ENCODE results near the gene ANKRD52.

The ANKRD52 gene

GRCh38 chr12:56236985-56237384, 21.2 kb downstream of the ANKRD52 start:
- no peak for DNase-seq

- no peak for DNase-seq
Observed at GRCh38 chr12:56236091-56236490, 22.1 kb downstream of the ANKRD52 start.

- no peak for DNase-seq
Observed at GRCh38 chr12:56234746-56235436, 23.3 kb downstream of the ANKRD52 start.

DNA sequence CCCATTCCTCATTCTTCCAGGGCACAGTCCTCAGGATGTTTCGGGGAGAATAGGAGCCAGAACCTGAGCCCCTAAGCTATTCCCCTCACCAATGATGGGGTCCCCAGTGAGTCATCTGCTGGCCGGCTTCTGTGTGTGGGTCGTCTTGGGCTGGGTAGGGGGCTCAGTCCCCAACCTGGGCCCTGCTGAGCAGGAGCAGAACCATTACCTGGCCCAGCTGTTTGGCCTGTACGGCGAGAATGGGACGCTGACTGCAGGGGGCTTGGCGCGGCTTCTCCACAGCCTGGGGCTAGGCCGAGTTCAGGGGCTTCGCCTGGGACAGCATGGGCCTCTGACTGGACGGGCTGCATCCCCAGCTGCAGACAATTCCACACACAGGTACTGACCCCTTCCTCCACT, 27.0 kb downstream of the ANKRD52 start:
- DNase-seq = no peak

GRCh38 chr12:56230432-56231183, 27.6 kb downstream of the ANKRD52 start:
- DNase-seq = no peak

GRCh38 chr12:56229916-56230431, 28.2 kb downstream of the ANKRD52 start, which contains the start of gene SLC39A5:
Gene SLC39A5 (plus strand): TSS chr12:56230051. CDS start chr12:56231275, 1,224 bp downstream.
- DNase-seq = no peak

DNA sequence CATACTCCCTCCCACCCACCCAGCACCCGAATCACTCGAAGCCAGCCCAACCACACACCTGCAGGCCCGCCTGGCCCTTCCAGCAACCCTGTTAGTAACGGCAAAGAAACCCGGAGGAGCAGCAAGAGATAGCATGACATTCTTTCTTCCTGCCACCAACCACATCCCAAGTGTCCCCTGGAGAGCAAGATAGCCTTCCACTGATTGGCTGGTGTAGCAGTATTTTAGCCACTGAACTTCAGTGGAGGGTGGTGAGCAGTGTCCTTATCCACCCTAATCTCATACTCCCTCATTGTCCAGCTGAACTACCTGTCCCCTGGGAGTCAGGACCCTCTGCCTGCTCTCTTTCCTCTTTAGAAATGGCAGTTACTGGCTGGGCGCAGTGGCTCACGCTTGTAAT, 29.1 kb downstream of the ANKRD52 start:
- DNase-seq = no peak

- DNase-seq = no peak
Observed at GRCh38 chr12:56224954-56225353, 33.2 kb downstream of the ANKRD52 start.

DNA sequence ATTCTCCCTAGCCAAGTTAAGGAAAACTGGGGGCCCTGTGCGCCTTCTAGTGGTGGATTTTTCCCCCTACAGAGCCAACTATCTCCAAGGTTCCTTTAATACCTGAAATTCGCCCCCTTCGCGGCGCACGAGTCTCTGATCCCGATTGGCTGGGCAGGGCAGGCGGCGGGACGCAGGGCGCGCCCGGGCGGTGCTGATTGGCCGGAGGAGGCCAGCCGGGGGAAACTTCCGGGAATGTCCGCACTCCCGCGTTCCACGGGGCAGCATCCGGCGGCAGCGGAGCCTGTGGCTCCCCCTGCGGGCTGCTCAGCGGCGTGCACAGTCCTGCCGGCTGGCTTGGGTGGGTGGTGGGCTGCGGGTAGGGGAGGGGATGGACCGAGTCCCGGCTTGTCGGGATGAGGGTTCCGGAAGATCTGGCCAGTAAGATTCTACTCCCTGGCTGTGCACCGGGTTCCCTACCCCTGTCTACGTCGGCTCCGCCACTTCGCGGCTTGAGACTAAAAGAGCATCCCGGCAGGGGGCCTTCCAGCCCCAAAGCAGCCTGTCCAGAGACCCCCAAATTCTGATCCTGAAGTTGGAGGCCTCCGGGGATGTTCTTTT, 34.0 kb downstream of the ANKRD52 start, which contains the start of gene NABP2:
NABP2 (plus strand) TSS at position 241 of the 600 bp plus-strand sequence. CDS start 515 bp downstream, outside the sequence.
- DNase-seq = peak; percentile 97

- no peak for DNase-seq
Observed at GRCh38 chr12:56223571-56224101, 34.5 kb downstream of the ANKRD52 start.

DNA sequence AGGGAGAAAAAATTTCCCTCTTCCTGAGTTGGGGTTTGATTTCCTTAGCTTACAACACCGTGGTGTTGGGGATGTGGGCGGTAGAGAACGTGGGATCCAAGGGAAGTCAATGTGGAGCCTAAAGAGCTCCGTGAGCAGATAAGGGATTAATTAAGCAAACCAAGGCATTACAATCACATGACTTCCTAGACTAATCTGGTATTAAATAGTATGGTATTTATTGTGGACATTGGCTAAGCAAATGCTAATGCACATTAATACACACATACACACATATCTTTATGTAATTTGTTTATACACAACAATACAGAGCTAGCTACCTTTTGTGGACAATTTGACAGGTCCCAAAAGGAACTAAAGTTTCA, 35.7 kb downstream of the ANKRD52 start:
- DNase-seq = no peak

DNA sequence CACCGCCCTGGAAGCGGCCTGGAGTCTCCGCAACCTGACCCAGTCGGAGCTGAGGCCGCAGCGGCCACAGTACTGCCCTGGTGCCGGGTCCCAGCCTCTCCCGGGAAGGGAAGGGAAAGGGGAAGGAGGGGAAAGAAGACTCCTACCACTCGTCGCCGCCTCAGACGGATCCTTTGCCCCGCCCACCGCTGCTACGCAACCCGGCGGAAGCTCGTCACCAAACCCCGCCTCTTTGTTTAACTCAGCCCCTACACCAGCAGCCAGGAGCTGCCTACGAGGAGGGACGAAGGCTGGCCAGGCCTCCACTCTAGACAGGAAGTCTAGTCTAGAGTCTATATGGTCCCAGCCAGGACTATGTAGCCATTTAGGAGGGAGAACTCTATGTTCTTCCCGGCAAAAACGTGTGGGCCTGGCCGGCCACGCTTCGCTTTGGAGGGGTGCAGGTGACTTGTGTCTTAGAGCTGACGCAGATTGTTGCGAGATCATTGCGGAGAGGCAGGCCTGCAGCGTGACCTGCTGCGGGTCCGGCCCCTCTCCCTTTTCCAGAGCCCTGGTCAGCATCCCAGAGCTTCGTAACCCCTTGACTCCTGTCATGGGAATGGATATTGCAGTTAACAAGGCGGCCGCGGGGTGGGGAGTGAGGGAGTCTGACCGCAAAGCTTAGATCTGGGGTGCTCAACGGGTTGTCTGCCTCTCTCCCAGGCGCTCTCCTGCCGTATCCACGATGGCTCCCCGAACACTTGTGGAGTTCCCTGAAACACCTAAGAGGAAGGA, 36.2 kb downstream of the ANKRD52 start, which contains the start of gene RNF41:
RNF41 (minus strand) TSS at position 166 of the 774 bp plus-strand sequence. CDS start 7,875 bp downstream, outside the sequence.
- DNase-seq = peak; percentile 95

DNA sequence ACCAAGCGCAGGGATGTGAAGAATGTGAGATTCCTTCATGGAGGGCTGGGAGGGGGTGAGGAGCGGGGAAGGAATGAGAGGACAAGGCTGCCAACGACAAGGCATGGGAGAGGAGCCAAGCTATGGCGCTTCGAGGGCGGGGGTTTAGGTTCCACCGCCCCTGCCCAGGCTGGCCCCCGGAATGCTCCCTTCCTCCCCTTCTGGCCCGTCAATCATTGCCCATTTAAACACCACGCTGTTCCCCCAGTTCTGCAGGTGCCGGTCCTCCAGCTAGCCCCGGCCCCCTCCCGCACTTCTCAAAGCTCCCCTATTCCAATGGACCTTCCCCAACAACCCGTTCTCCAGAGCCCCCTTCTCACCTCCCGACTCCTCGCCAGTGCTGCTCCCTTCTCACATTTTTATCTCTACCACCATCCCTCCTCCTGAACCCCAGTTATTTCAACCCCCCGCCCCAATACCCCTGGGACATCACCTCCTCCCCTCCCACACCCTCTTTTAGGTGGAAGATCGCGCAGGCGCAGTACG, 36.9 kb downstream of the ANKRD52 start:
- DNase-seq = no peak

GRCh38 chr12:56220611-56221231, 37.5 kb downstream of the ANKRD52 start:
- DNase-seq = no peak

- no peak for DNase-seq
Observed at GRCh38 chr12:56219840-56220239, 38.3 kb downstream of the ANKRD52 start.

DNA sequence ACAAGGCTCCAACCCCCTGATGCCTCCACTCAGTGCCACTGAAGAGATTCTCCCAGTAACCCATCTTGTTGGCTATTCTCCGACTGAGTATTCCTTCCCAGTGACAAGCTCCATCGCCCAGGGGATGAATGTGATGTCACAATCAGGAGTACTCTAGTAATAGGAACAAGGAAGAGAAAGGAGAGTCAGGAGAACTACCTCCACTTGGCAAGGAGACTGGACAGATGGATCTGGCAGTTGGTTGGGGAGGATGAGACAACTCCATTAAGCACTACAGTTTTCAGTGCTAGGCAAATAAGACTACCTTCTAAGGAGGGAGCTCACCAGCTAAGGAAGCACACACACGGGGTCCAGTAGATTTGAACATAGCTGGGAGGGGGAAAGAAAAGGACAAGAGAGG, 41.7 kb downstream of the ANKRD52 start:
- DNase-seq = no peak

DNA sequence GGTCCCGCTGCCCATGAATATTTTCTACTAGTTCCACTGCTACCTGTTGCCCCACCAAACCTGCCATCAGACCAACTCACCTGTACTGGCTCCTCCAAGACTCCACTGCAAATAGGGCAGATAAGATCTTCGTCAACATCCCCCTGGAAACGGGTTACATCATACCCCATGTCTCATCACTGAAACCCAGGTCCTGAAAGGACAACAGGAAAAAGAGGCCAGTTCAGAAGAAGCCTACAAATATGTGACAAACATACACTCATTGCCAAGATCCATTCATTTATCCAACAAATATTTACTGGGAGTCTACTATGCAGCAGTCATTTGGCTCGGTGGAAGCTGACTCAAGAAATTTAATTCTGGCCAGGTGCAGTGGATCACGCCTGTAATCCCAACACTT, 44.3 kb downstream of the ANKRD52 start:
- no peak for DNase-seq

- DNase-seq = no peak
Observed at GRCh38 chr12:56212361-56212760, 45.8 kb downstream of the ANKRD52 start.

DNA sequence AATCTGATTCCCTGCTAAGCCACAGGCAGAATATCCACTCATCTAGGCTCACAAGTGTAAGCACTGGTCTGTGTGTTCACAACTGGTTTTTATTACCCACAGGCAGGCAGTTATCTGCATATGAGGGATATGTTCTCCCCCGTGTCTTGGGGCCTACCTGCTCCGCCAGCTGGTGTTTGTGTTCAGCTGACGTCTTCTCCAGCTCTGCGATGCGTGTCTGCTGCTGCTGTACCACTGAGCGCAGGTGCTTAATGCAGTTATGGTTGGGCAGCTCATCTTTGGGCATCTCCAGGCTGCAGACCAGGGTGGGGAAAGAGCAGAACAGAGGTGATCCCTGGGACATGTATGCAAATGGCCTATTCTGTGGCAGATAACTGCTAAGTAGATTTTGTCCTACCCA, 50.2 kb downstream of the ANKRD52 start:
- no peak for DNase-seq

GRCh38 chr12:56206452-56207166, 51.6 kb downstream of the ANKRD52 start:
- peak; percentile 61 for DNase-seq

DNA sequence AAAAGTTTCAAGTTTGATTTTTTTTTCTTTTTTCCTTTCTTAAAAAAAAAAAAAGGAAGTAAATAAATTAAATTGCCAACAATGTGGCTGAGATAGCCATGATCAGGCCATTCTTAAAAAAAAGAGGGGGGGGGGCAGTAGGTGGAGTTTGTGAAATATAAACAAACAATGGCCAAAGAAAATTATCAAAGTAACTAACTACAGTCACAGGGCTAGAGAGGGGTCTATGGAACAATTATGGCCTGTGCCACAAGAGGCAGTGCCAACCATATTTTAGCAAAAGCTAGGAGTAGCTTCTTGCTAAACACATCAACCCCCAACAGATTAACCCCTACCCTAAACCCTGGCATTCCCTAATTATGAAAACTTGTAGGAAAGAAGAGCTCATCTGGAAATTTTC, 52.7 kb downstream of the ANKRD52 start:
- DNase-seq = no peak

Measured in activated CD8-positive, alpha-beta memory T cell treated with anti-CD3 and anti-CD28 coated beads, Interleukin-2, amount 50 U/mL, for 48 hours (primary cell).